HEK293 (cell line): Measurements from ENCODE around the gene TTC31.
A peak's percentile ranks its signal among the peaks of the same experiment; 100 is the strongest.

Experiments used
- CTCF ChIA-PET: fragments of 350-600 bp; formaldehyde crosslinking; extraction: SDS; loops from one replicate; lab custom pipeline; 2021; ENCODE audit warnings: antibody characterized with exemption; lab: Yijun Ruan, JAX
- POLR2A ChIA-PET: fragments of 300-600 bp; formaldehyde crosslinking; extraction: SDS; loops from one replicate; lab custom pipeline; 2020; ENCODE audit warnings: antibody characterized with exemption, inconsistent platforms; lab: Yijun Ruan, JAX
- H3K27ac ChIP-seq: fragments of 200-500 bp; sonication (Bioruptor generic); 2 replicates; pipeline ENCODE4 v1.5.1; 2014; ENCODE audit warnings: low read depth, low read length, control low read depth, inconsistent platforms; ENCODE audit errors: extremely low read depth
- H3K36me3 ChIP-seq, 2 experiments: fragments of 200-500 bp in 1 of 2; sonication (Bioruptor generic) in 1 of 2; 1 replicate in 1 of 2; 2 replicates in 1 of 2; pipeline ENCODE4 v1.5.1; 2014 to 2017; ENCODE audit warnings: inconsistent platforms in 2 of 2, low read length in 2 of 2; ENCODE audit not compliant: control insufficient read depth in 2 of 2, insufficient read depth in 1 of 2
- H3K4me1 ChIP-seq: fragments of 200-500 bp; sonication (Bioruptor generic); 2 replicates; pipeline ENCODE4 v1.5.1; 2014; ENCODE audit warnings: mild to moderate bottlenecking, low read length, inconsistent platforms; ENCODE audit not compliant: control insufficient read depth, insufficient read depth
- H3K4me3 ChIP-seq: 2 replicates; pipeline ENCODE4 v1.5.1; 2011; ENCODE audit warnings: low read depth, mild to moderate bottlenecking, control low read depth, low read length, moderate library complexity
- H3K9me3 ChIP-seq: fragments of 200-500 bp; sonication (Bioruptor generic); 2 replicates; pipeline ENCODE4 v1.5.1; 2014; ENCODE audit warnings: low read depth, low read length, inconsistent platforms; ENCODE audit not compliant: control insufficient read depth, insufficient read depth
- GLIS2 ChIP-seq: fragments of 450-650 bp; formaldehyde crosslinking; IDR thresholded peaks from 2 replicates; pipeline ENCODE4 v1.5.1; 2016; ENCODE audit warnings: missing biosample characterization, missing genetic modification characterization
- MEIS1 ChIP-seq: sonication (generic); formaldehyde crosslinking; IDR thresholded peaks from 2 replicates; pipeline ENCODE4 v1.8.1; 2022; ENCODE audit warnings: missing genetic modification reagents, mild to moderate bottlenecking, borderline replicate concordance
- OVOL3 ChIP-seq: fragments of 450-650 bp; formaldehyde crosslinking; IDR thresholded peaks from 2 replicates; pipeline ENCODE4 v1.5.1; 2016; ENCODE audit warnings: missing biosample characterization, missing genetic modification characterization
- REPIN1 ChIP-seq: fragments of 450-650 bp; formaldehyde crosslinking; IDR thresholded peaks from 2 replicates; pipeline ENCODE4 v1.5.1; 2017; ENCODE audit warnings: missing biosample characterization, missing genetic modification characterization, low read depth
- SCRT2 ChIP-seq: fragments of 450-650 bp; formaldehyde crosslinking; IDR thresholded peaks from 2 replicates; pipeline ENCODE4 v1.5.1; 2016; ENCODE audit warnings: missing biosample characterization, missing genetic modification characterization
- SP3 ChIP-seq: fragments of 450-650 bp; formaldehyde crosslinking; IDR thresholded peaks from 2 replicates; pipeline ENCODE4 v1.5.1; 2016; ENCODE audit warnings: missing biosample characterization, missing genetic modification characterization
- TCF7L2 ChIP-seq: IDR thresholded peaks from 2 replicates; pipeline ENCODE4 v1.6.1; 2011; ENCODE audit warnings: low read depth, mild to moderate bottlenecking, inconsistent platforms, low read length, moderate library complexity, borderline replicate concordance
- WT1 ChIP-seq: fragments of 450-650 bp; formaldehyde crosslinking; IDR thresholded peaks from 2 replicates; pipeline ENCODE4 v1.5.1; 2016; ENCODE audit warnings: missing biosample characterization, missing genetic modification characterization
- YY2 ChIP-seq: fragments of 450-650 bp; formaldehyde crosslinking; IDR thresholded peaks from 2 replicates; pipeline ENCODE4 v1.5.1; 2016; ENCODE audit warnings: missing biosample characterization, missing genetic modification characterization
- ZBTB20 ChIP-seq: fragments of 450-650 bp; formaldehyde crosslinking; IDR thresholded peaks from 2 replicates; pipeline ENCODE4 v1.5.1; 2016; ENCODE audit warnings: missing biosample characterization, missing genetic modification characterization
- ZBTB48 ChIP-seq: fragments of 450-650 bp; formaldehyde crosslinking; IDR thresholded peaks from 2 replicates; pipeline ENCODE4 v1.5.1; 2016; ENCODE audit warnings: missing biosample characterization, missing genetic modification characterization
- ZBTB7A ChIP-seq: fragments of 450-650 bp; formaldehyde crosslinking; IDR thresholded peaks from 2 replicates; pipeline ENCODE4 v1.5.1; 2016; ENCODE audit warnings: low read depth, missing biosample characterization, missing genetic modification characterization
- ZNF148 ChIP-seq: fragments of 450-650 bp; formaldehyde crosslinking; IDR thresholded peaks from 2 replicates; pipeline ENCODE4 v1.5.0; 2017; ENCODE audit warnings: missing biosample characterization, missing genetic modification characterization, borderline replicate concordance
- ZNF280D ChIP-seq: fragments of 450-650 bp; formaldehyde crosslinking; IDR thresholded peaks from 2 replicates; pipeline ENCODE4 v1.5.1; 2016; ENCODE audit warnings: missing biosample characterization, missing genetic modification characterization
- ZNF530 ChIP-seq: fragments of 450-650 bp; formaldehyde crosslinking; IDR thresholded peaks from 2 replicates; pipeline ENCODE4 v1.5.1; 2016; ENCODE audit warnings: low read depth, missing biosample characterization, missing genetic modification characterization
- ZNF777 ChIP-seq: fragments of 450-650 bp; formaldehyde crosslinking; IDR thresholded peaks from 2 replicates; pipeline ENCODE4 v1.5.1; 2017; ENCODE audit warnings: missing biosample characterization, missing genetic modification characterization, borderline replicate concordance
- ZNF843 ChIP-seq: fragments of 450-650 bp; formaldehyde crosslinking; IDR thresholded peaks from 2 replicates; pipeline ENCODE4 v1.5.1; 2016; ENCODE audit warnings: missing biosample characterization, missing genetic modification characterization
- TF ChIP-seq, protein P1 (sequence below): sonication (generic); formaldehyde crosslinking; IDR thresholded peaks from 2 replicates; pipeline ENCODE4 v1.8.1; 2022; ENCODE audit warnings: mild to moderate bottlenecking, moderate library complexity, missing genetic modification reagents
- TF ChIP-seq, protein P2 (sequence below): fragments of 450-650 bp; formaldehyde crosslinking; IDR thresholded peaks from 2 replicates; pipeline ENCODE4 v1.5.1; 2016; ENCODE audit warnings: missing biosample characterization, missing genetic modification characterization
- TF ChIP-seq, protein P3 (sequence below): fragments of 450-650 bp; formaldehyde crosslinking; IDR thresholded peaks from 2 replicates; pipeline ENCODE4 v1.5.1; 2016; ENCODE audit warnings: missing biosample characterization, missing genetic modification characterization

The TTC31 gene

GRCh38 chr2:74529357-74530238, 46.7 kb downstream of the TTC31 start, which contains the start of the genes AUP1 and HTRA2 (continued):
- no peak for TF ChIP-seq REPIN1 (tag by site-specific recombination)
- TF ChIP-seq ZNF843: peak; percentile 15; the same call in 1 of the 2 replicates
- peak; percentile 77 for TF ChIP-seq YY2 (tag by site-specific recombination)
- TF ChIP-seq ZBTB20 (tag by site-specific recombination): peak; percentile 84; the same call in 1 of the 2 replicates
- TF ChIP-seq, protein P1, sequence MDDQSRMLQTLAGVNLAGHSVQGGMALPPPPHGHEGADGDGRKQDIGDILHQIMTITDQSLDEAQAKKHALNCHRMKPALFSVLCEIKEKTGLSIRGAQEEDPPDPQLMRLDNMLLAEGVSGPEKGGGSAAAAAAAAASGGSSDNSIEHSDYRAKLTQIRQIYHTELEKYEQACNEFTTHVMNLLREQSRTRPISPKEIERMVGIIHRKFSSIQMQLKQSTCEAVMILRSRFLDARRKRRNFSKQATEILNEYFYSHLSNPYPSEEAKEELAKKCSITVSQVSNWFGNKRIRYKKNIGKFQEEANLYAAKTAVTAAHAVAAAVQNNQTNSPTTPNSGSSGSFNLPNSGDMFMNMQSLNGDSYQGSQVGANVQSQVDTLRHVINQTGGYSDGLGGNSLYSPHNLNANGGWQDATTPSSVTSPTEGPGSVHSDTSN (CRISPR knock-in tag): no peak
- TF ChIP-seq SCRT2 (tag by site-specific recombination): peak; percentile 77
- no peak for TF ChIP-seq TCF7L2
- TF ChIP-seq, protein P2, sequence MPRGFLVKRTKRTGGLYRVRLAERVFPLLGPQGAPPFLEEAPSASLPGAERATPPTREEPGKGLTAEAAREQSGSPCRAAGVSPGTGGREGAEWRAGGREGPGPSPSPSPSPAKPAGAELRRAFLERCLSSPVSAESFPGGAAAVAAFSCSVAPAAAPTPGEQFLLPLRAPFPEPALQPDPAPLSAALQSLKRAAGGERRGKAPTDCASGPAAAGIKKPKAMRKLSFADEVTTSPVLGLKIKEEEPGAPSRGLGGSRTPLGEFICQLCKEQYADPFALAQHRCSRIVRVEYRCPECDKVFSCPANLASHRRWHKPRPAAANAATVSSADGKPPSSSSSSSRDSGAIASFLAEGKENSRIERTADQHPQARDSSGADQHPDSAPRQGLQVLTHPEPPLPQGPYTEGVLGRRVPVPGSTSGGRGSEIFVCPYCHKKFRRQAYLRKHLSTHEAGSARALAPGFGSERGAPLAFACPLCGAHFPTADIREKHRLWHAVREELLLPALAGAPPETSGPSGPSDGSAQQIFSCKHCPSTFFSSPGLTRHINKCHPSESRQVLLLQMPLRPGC: no peak
- no peak for TF ChIP-seq ZNF148 (tag by site-specific recombination)
- TF ChIP-seq ZNF777 (tag by site-specific recombination): 0 out of 2 replicates have a peak, but pooled peaks have one; percentile 16
- TF ChIP-seq WT1 (tag by site-specific recombination): peak; percentile 64
- TF ChIP-seq OVOL3 (tag by site-specific recombination): peak; percentile 77; the same call in 1 of the 2 replicates
- TF ChIP-seq ZBTB7A: peak; percentile 87
- no peak for TF ChIP-seq ZNF530

DNA sequence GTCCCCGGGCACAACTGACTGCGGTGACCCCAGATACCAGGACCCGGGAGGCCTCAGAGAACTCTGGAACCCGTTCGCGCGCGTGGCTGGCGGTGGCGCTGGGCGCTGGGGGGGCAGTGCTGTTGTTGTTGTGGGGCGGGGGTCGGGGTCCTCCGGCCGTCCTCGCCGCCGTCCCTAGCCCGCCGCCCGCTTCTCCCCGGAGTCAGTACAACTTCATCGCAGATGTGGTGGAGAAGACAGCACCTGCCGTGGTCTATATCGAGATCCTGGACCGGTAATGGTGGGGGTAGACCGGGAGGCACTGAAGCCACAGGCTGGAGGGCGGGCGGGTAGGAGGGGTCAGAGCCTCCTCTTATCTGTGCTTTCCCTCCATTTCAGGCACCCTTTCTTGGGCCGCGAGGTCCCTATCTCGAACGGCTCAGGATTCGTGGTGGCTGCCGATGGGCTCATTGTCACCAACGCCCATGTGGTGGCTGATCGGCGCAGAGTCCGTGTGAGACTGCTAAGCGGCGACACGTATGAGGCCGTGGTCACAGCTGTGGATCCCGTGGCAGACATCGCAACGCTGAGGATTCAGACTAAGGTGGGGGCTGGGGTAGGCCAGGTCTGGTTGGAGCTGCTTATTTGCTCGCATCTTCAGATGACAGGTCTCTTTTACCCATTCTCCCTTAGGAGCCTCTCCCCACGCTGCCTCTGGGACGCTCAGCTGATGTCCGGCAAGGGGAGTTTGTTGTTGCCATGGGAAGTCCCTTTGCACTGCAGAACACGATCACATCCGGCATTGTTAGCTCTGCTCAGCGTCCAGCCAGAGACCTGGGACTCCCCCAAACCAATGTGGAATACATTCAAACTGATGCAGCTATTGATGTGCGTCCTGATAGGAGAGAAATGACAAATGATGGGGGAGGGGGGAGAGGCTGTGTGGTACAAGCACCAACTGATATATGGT, 47.6 kb downstream of the TTC31 start:
- peaks cover 7 to 68% of the 10 kb centered on the region in 2 experiments; a peak in 1 of 3 replicates for H3K36me3 ChIP-seq
- H3K4me1 ChIP-seq: no peaks in the 10 kb centered on the region; the same call in 1 of the 2 replicates
- ChIA-PET POLR2A (interaction anchor here (0.5 to 2.4 kb wide), 19 partner anchors 9 to 1118 kb away, joined by 3 to 18 read pairs (median 6); partner anchors contain the start of genes CCDC142, MRPL53, PCGF1 and TLX2), CTCF (interaction anchor here (0.6 to 4.3 kb wide), 6 partner anchors 13 to 1014 kb away, joined by 3 to 34 read pairs (median 9); partner anchors contain the start of genes CCDC142 and TTC31)
- H3K9me3 ChIP-seq: no peaks in the 10 kb centered on the region
- peak overlapping the region; percentile 72; the same call in 1 of the 2 replicates for H3K27ac ChIP-seq
- peak overlapping the region; percentile 57 for H3K4me3 ChIP-seq
- peak; percentile 33; the same call in 1 of the 2 replicates for TF ChIP-seq ZBTB48 (tag by site-specific recombination)
- TF ChIP-seq MEIS1 (CRISPR knock-in tag): no peak
- TF ChIP-seq SP3: peak; percentile 7; the same call in 1 of the 2 replicates
- TF ChIP-seq, protein P3, sequence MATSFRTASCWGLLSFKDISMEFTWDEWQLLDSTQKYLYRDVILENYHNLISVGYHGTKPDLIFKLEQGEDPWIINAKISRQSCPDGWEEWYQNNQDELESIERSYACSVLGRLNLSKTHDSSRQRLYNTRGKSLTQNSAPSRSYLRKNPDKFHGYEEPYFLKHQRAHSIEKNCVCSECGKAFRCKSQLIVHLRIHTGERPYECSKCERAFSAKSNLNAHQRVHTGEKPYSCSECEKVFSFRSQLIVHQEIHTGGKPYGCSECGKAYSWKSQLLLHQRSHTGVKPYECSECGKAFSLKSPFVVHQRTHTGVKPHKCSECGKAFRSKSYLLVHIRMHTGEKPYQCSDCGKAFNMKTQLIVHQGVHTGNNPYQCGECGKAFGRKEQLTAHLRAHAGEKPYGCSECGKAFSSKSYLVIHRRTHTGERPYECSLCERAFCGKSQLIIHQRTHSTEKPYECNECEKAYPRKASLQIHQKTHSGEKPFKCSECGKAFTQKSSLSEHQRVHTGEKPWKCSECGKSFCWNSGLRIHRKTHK (tag by site-specific recombination): no peak
- peak; percentile 28; the same call in 1 of the 2 replicates for TF ChIP-seq GLIS2 (tag by site-specific recombination)
- no peak for TF ChIP-seq ZNF280D (tag by site-specific recombination)
